Panc1 (cell line): Measurements from ENCODE around the gene KCNN3. TPM values are rescaled to one million over a fixed set of nuclear protein-coding genes. Genes with fewer than 3 reads are reported as not detected.
A peak's percentile ranks its signal among the peaks of the same experiment; 100 is the strongest.

ENCODE experiments used
- ATAC-seq: fragments of 200-7000 bp; cut with Tn5 transposase; 2 replicates; pipeline ENCODE4 v1.9.1; 2020; ENCODE audit warnings: mild to moderate bottlenecking, moderate library complexity
- BruUV-seq: library from RNA; stranded (reverse); fragments of 400-500 nt; replicated peaks from 2 replicates; lab custom pipeline; 2021; lab: Mats Ljungman, UMichigan
- CTCF ChIA-PET: fragments of 300-600 bp; sonication (Branson Sonifier 250); formaldehyde crosslinking; loops from one replicate; lab custom pipeline; 2022; ENCODE audit warnings: antibody characterized with exemption; lab: Charles Lee
- POLR2A ChIA-PET: fragments of 300-600 bp; sonication (Branson Sonifier 250); formaldehyde crosslinking; loops from one replicate; lab custom pipeline; 2022; ENCODE audit warnings: antibody characterized with exemption; lab: Charles Lee
- DNase-seq: peaks from one replicate; pipeline ENCODE4 v3.0.0-alpha.2; 2010; ENCODE audit warnings: low read depth, low spot score
- H3K27ac ChIP-seq: 2 replicates; pipeline ENCODE4 v1.5.1; 2011; ENCODE audit warnings: mild to moderate bottlenecking, low read length, inconsistent platforms
- H3K27me3 ChIP-seq: fragments of 200-500 bp; sonication (Bioruptor generic); 2 replicates; pipeline ENCODE4 v1.6.0; 2014; ENCODE audit warnings: low read length, inconsistent platforms; ENCODE audit not compliant: control insufficient read depth, insufficient read depth
- H3K36me3 ChIP-seq: fragments of 200-500 bp; sonication (Bioruptor generic); 2 replicates; pipeline ENCODE4 v1.5.1; 2014; ENCODE audit warnings: inconsistent platforms, mild to moderate bottlenecking, low read length, moderate library complexity; ENCODE audit not compliant: control insufficient read depth, insufficient read depth
- H3K4me1 ChIP-seq: 2 replicates; pipeline ENCODE4 v1.5.1; 2011; ENCODE audit warnings: inconsistent platforms, mild to moderate bottlenecking, low read length, moderate library complexity; ENCODE audit not compliant: control insufficient read depth, insufficient read depth
- H3K4me3 ChIP-seq, 2 experiments: 2 replicates each; pipeline ENCODE4 v1.5.1; 2011 to 2012; ENCODE audit warnings: low read depth in 2 of 2, low read length in 2 of 2, mild to moderate bottlenecking in 2 of 2, inconsistent platforms in 1 of 2, moderate library complexity in 1 of 2
- H3K9me3 ChIP-seq: fragments of 200-500 bp; sonication (Bioruptor generic); 2 replicates; pipeline ENCODE4 v1.5.1; 2014; ENCODE audit warnings: low read depth, mild to moderate bottlenecking, inconsistent platforms, low read length, moderate library complexity; ENCODE audit not compliant: control insufficient read depth, insufficient read depth
- POLR2AphosphoS5 ChIP-seq: IDR thresholded peaks from 2 replicates; pipeline ENCODE4 v1.6.1; 2012; ENCODE audit warnings: mild to moderate bottlenecking, low read depth, low read length, moderate library complexity
- REST ChIP-seq, 2 experiments: IDR thresholded peaks; 2 replicates each; pipeline ENCODE4 v1.6.1; 2011 to 2012; ENCODE audit warnings: low read depth in 2 of 2, control low read depth in 1 of 2, low read length in 1 of 2, mild to moderate bottlenecking in 1 of 2, moderate library complexity in 1 of 2; ENCODE audit not compliant: insufficient read depth in 1 of 2
- SIN3A ChIP-seq: IDR thresholded peaks from 2 replicates; pipeline ENCODE4 v1.6.1; 2012; ENCODE audit warnings: low read depth, mild to moderate bottlenecking, low read length, moderate library complexity, borderline replicate concordance; ENCODE audit not compliant: insufficient read depth
- TCF7L2 ChIP-seq: IDR thresholded peaks from 2 replicates; pipeline ENCODE4 v1.6.1; 2011; ENCODE audit warnings: mild to moderate bottlenecking, low read depth, low read length, inconsistent platforms
- in situ Hi-C: cut with HindIII; loops from 2 replicates; pipeline ENCODE4 v1.10.0; 2016; ENCODE audit warnings: low sequenced_read_pairs, low pct_unique_long_range_greater_than_20kb
- intact Hi-C: fragments of 100-400 bp; cut with micrococcal nuclease; formaldehyde crosslinking; loops from one replicate; pipeline ENCODE4 v1.10.0; 2022; ENCODE audit not compliant: unreplicated experiment
- total RNA-seq: library from RNA; stranded (reverse); gene quantifications from one replicate; pipeline ENCODE4 v1.2.1, GENCODE V29; 2021; ENCODE audit not compliant: unreplicated experiment
- TF ChIP-seq, protein P1 (sequence below): fragments of 450-650 bp; IDR thresholded peaks from 2 replicates; pipeline ENCODE4 v1.5.1; 2017; ENCODE audit warnings: mild to moderate bottlenecking

KCNN3 gene
- total RNA-seq, 1 experiment from 2014 or later: 0.05 TPM

GRCh38 chr1:154808909-154809262 lies 61.2 kb downstream of the KCNN3 start:
- no peaks in the 10 kb centered on the region for H3K36me3 ChIP-seq
- BruUV-seq: no TSS peak
- H3K9me3 ChIP-seq: no peaks in the 10 kb centered on the region
- no peak overlapping the region for H3K27ac ChIP-seq
- no peaks in the 10 kb centered on the region; the same call in 1 of the 2 replicates for H3K4me1 ChIP-seq
- no peak overlapping the region for H3K4me3 ChIP-seq
- TF ChIP-seq TCF7L2: no peak
- no peak for TF ChIP-seq POLR2AphosphoS5
- in situ Hi-C loops: no loop called here
- CTCF ChIA-PET: no interaction called here
- ATAC-seq (0 out of 2 replicates have a peak, but pooled peaks have one; percentile 25), DNase-seq (no peak)
- POLR2A ChIA-PET: no interaction called here
- peaks cover 18% of the 10 kb centered on the region for H3K27me3 ChIP-seq
- intact Hi-C loops: no loop called here

DNA sequence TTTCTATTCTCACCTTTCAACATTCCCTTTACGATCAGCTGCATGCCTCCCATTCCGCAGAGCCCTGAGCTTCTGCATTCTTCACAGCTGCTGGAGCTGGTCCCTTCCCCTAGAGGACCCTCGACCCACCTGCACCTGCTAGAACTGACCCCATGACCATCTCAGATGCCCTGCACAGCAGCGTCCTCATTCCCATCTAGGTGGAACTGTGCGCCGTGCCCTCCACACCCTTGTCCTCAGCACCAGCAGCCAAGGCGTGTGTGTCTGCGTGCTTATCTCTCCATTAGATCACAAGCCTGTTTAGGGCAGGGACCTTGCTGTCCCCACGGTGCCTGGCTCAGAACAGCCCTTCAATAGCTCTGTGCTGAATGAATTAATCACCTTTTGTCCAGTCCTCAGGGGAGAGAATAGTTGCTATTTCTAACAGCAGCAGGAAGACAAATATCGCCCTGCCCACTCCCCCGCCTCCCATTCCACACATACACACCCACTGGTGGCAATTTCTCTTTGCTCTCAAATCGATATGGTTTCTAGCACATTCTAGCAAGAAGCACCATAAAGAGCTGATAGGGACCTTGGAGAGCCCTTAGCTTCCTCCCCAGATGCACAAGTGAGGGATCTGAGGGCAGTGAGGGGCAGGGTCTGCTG lies 61.7 kb downstream of the KCNN3 start:
- CTCF ChIA-PET: no interaction called here
- DNase-seq (no peak), ATAC-seq (no peak)
- no TSS peak for BruUV-seq
- POLR2A ChIA-PET: no interaction called here
- no peaks in the 10 kb centered on the region; the same call in 1 of the 2 replicates for H3K4me1 ChIP-seq
- no peak for TF ChIP-seq POLR2AphosphoS5
- TF ChIP-seq SIN3A: no peak
- no peak for TF ChIP-seq REST (IDR thresholded peaks at IDR 0.05; ENCODE audit: insufficient read depth in 1 of 2, low read depth in 2 of 2, low read length in 1 of 2)
- TF ChIP-seq TCF7L2: no peak
- TF ChIP-seq, protein P1, sequence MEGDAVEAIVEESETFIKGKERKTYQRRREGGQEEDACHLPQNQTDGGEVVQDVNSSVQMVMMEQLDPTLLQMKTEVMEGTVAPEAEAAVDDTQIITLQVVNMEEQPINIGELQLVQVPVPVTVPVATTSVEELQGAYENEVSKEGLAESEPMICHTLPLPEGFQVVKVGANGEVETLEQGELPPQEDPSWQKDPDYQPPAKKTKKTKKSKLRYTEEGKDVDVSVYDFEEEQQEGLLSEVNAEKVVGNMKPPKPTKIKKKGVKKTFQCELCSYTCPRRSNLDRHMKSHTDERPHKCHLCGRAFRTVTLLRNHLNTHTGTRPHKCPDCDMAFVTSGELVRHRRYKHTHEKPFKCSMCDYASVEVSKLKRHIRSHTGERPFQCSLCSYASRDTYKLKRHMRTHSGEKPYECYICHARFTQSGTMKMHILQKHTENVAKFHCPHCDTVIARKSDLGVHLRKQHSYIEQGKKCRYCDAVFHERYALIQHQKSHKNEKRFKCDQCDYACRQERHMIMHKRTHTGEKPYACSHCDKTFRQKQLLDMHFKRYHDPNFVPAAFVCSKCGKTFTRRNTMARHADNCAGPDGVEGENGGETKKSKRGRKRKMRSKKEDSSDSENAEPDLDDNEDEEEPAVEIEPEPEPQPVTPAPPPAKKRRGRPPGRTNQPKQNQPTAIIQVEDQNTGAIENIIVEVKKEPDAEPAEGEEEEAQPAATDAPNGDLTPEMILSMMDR: no peak
- no peak overlapping the region for H3K4me3 ChIP-seq
- H3K9me3 ChIP-seq: no peaks in the 10 kb centered on the region
- no peaks in the 10 kb centered on the region for H3K36me3 ChIP-seq
- in situ Hi-C loops (no loop called here), intact Hi-C loops (no loop called here)
- H3K27ac ChIP-seq: no peak overlapping the region
- H3K27me3 ChIP-seq: peaks cover 18% of the 10 kb centered on the region

DNA sequence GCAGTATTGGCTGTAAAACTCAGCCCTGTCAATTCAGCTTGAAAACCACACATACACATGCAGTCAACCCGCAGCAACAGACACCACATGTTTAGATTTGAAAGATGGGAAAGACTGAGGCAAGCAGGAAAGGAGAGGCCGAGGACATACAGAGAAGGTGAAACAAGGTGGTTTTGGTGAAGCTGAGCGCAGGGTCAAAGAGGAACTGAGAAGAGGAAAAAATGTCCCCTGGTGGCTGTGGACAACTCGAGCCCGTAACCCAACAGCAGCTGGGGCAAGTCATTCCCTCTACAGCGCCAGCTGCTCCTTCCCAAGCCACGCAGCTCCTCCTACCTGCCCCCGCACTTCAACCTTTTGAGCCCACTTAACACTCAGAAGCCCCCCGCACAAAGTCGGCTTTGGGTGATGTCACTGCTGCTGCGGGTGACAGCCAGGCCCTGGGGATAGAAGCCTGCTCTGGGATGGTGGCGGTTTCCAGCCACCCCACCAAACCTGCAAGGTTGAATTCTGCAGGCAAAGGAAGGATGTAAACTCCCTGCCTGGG lies 63.0 kb downstream of the KCNN3 start:
- POLR2A ChIA-PET: no interaction called here
- DNase-seq (no peak), ATAC-seq (no peak)
- Histone ChIP-seq H3K27ac (no peak overlapping the region), H3K9me3 (no peaks in the 10 kb centered on the region), H3K27me3 (peaks cover 18% of the 10 kb centered on the region), H3K36me3 (no peaks in the 10 kb centered on the region), H3K4me1 (no peaks in the 10 kb centered on the region; the same call in 1 of the 2 replicates), H3K4me3 (no peak overlapping the region)
- no TSS peak for BruUV-seq
- TF ChIP-seq TCF7L2 (no peak), SIN3A (no peak), POLR2AphosphoS5 (no peak), REST (IDR thresholded peaks at IDR 0.05; ENCODE audit: insufficient read depth in 1 of 2, low read depth in 2 of 2, low read length in 1 of 2) (no peak)
- TF ChIP-seq, protein P1: no peak
- in situ Hi-C loops: no loop called here
- CTCF ChIA-PET: no interaction called here
- intact Hi-C loops: no loop called here
